ENCODE data around the gene IL4. TPM values are rescaled to one million over a fixed set of nuclear protein-coding genes. Genes with fewer than 3 reads are reported as not detected.

IL4 gene
- polyA plus RNA-seq, 3 donors = not detected

DNA sequence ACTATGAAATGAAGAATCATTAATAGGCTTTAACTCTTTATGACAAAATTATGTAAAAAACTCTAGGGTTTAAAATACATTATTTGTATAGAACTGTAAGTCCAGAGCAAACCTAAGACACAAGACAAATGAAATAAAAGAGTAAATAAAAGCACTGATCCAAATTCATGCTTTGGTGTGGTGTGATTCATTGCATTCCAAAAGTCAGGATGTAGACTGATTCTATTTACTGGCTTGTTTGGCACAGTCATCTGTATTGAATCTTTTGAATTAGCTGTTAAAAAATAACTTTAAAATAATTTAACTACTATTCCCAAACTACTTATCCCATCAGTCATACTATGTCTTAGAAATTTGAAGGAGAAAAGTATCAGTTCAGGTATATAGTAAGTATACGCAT is 31.1 kb downstream of the IL4 start:
- intact Hi-C loops (cut with micrococcal nuclease) = loop anchor here in 1 of 2 donors (10.0 kb wide), 1 partner anchor 450 kb away; the partner anchor contains the start of gene PDLIM4
- Histone ChIP-seq H3K9me3 (replicated peaks in 1 of 2; ENCODE audit: control insufficient read depth in 1 of 2, insufficient read depth in 1 of 2, low read length in 2 of 2) (no peaks in the 10 kb centered on the region), H3K4me2 (replicated peaks; ENCODE audit: extremely low read depth, low read length, poor library complexity, severe bottlenecking) (no peak overlapping the region), H4K20me1 (ENCODE audit: insufficient read depth, low read length) (no peaks in the 10 kb centered on the region), H3K27ac (ENCODE audit: low read depth in 1 of 2, low read length in 2 of 2) (no peak overlapping the region), H3K36me3 (replicated peaks in 1 of 2; ENCODE audit: control insufficient read depth in 1 of 2, insufficient read depth in 2 of 2, low read length in 2 of 2) (no peaks in the 10 kb centered on the region), H3K4me1 (ENCODE audit: control insufficient read depth in 1 of 2, insufficient read depth in 2 of 2, low read length in 2 of 2) (no peaks in the 10 kb centered on the region), H3K4me3 (replicated peaks in 1 of 3; ENCODE audit: low read depth in 2 of 3, low read length in 3 of 3) (no peak overlapping the region), H3K27me3 (ENCODE audit: control insufficient read depth in 2 of 2, insufficient read depth in 2 of 2, low read length in 2 of 2) (no peaks in the 10 kb centered on the region), H3K79me2 (ENCODE audit: insufficient read depth, low read length) (no peaks in the 10 kb centered on the region), H2AFZ (ENCODE audit: insufficient read depth, low read depth, low read length, poor library complexity, severe bottlenecking) (no peak overlapping the region), H3K9ac (ENCODE audit: insufficient read depth, low read length, poor library complexity, severe bottlenecking) (no peak overlapping the region)
- TF ChIP-seq, protein P1, sequence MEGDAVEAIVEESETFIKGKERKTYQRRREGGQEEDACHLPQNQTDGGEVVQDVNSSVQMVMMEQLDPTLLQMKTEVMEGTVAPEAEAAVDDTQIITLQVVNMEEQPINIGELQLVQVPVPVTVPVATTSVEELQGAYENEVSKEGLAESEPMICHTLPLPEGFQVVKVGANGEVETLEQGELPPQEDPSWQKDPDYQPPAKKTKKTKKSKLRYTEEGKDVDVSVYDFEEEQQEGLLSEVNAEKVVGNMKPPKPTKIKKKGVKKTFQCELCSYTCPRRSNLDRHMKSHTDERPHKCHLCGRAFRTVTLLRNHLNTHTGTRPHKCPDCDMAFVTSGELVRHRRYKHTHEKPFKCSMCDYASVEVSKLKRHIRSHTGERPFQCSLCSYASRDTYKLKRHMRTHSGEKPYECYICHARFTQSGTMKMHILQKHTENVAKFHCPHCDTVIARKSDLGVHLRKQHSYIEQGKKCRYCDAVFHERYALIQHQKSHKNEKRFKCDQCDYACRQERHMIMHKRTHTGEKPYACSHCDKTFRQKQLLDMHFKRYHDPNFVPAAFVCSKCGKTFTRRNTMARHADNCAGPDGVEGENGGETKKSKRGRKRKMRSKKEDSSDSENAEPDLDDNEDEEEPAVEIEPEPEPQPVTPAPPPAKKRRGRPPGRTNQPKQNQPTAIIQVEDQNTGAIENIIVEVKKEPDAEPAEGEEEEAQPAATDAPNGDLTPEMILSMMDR (IDR thresholded peaks at IDR 0.05) = no peak
- Mint-ChIP-seq H3K4me3 (no peak overlapping the region), H3K9me3 (no peaks in the 10 kb centered on the region), H3K36me3 (no peaks in the 10 kb centered on the region), H3K27ac (no peak overlapping the region), H3K4me1 (peaks cover 6% of the 10 kb centered on the region), H3K27me3 (ENCODE audit: low read depth in 3 of 3) (no peaks in the 10 kb centered on the region)
- DNase-seq = no peak
- WGBS (ENCODE audit: insufficient coverage) = no CpG with 5 or more reads among the region's 1 CpG

DNA sequence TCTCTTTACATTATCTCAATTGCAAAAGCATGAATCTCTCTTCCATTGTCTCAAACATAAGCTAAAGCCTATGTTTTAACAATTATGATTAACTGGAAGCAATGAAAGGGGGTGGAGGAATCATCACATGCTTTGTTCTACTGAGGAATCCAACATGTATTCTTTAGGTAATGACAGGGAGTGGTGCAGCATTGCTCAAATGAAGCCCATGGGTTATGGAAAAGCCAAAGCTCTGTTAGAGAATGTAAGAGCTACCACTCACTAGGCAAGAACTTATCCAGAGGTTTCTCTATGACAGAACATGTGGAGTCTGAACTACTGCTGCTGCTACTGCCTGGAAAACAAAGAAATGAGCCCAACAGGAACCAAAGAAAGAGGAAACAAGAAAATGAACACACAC is 34.9 kb downstream of the IL4 start:
- peaks cover 6% of the 10 kb centered on the region for H3K4me1 Mint-ChIP-seq
- Histone ChIP-seq H3K9me3 (replicated peaks in 1 of 2; ENCODE audit: control insufficient read depth in 1 of 2, insufficient read depth in 1 of 2, low read length in 2 of 2) (no peaks in the 10 kb centered on the region), H4K20me1 (ENCODE audit: insufficient read depth, low read length) (no peaks in the 10 kb centered on the region), H3K36me3 (replicated peaks in 1 of 2; ENCODE audit: control insufficient read depth in 1 of 2, insufficient read depth in 2 of 2, low read length in 2 of 2) (no peaks in the 10 kb centered on the region), H3K27me3 (ENCODE audit: control insufficient read depth in 2 of 2, insufficient read depth in 2 of 2, low read length in 2 of 2) (no peaks in the 10 kb centered on the region), H3K9ac (ENCODE audit: insufficient read depth, low read length, poor library complexity, severe bottlenecking) (no peak overlapping the region), H3K79me2 (ENCODE audit: insufficient read depth, low read length) (no peaks in the 10 kb centered on the region), H2AFZ (ENCODE audit: insufficient read depth, low read depth, low read length, poor library complexity, severe bottlenecking) (no peak overlapping the region), H3K27ac (ENCODE audit: low read depth in 1 of 2, low read length in 2 of 2) (no peak overlapping the region), H3K4me2 (replicated peaks; ENCODE audit: extremely low read depth, low read length, poor library complexity, severe bottlenecking) (no peak overlapping the region), H3K4me1 (ENCODE audit: control insufficient read depth in 1 of 2, insufficient read depth in 2 of 2, low read length in 2 of 2) (no peaks in the 10 kb centered on the region), H3K4me3 (replicated peaks in 1 of 3; ENCODE audit: low read depth in 2 of 3, low read length in 3 of 3) (no peak overlapping the region)
- TF ChIP-seq, protein P1 (IDR thresholded peaks at IDR 0.05) = no peak
- no peak for DNase-seq
- no peaks in the 10 kb centered on the region for H3K9me3 Mint-ChIP-seq
- H3K36me3 Mint-ChIP-seq = no peaks in the 10 kb centered on the region
- no peak overlapping the region for H3K4me3 Mint-ChIP-seq
- intact Hi-C loops (cut with micrococcal nuclease) = loop anchor here in 1 of 2 donors (10.0 kb wide), 1 partner anchor 454 kb away; the partner anchor contains the start of gene PDLIM4
- peak overlapping the region in 1 of 7 donors; percentile 13 for H3K27ac Mint-ChIP-seq
- H3K27me3 Mint-ChIP-seq (ENCODE audit: low read depth in 3 of 3) = peaks cover 0 to 2% (median 1%) of the 10 kb centered on the region in 3 donors
